B cell (primary cell): Measurements from ENCODE around the gene ASPRV1. TPM values are rescaled to one million over a fixed set of nuclear protein-coding genes. Genes with fewer than 3 reads are reported as not detected.

ENCODE experiments used
- ATAC-seq: fragments of 200-7000 bp; cut with Tn5 transposase; one replicate; pipeline ENCODE4 v1.10.0; 2021; ENCODE audit warnings: low read depth, mild to moderate bottlenecking, moderate number of reproducible peaks, moderate library complexity
- CTCF ChIA-PET: fragments of 350-600 bp; sonication (Branson Sonifier 250); formaldehyde crosslinking; loops from one replicate; lab custom pipeline; 2021; ENCODE audit warnings: antibody characterized with exemption, inconsistent platforms; lab: Charles Lee
- POLR2A ChIA-PET: fragments of 350-600 bp; sonication (Branson Sonifier 250); formaldehyde crosslinking; loops from one replicate; lab custom pipeline; 2021; ENCODE audit warnings: antibody characterized with exemption; lab: Charles Lee
- DNase-seq: peaks from one replicate; pipeline ENCODE4 v3.0.0; 2013
- H2AFZ ChIP-seq: 2 replicates; pipeline ENCODE4 v1.6.1; 2012; ENCODE audit warnings: mild to moderate bottlenecking, low read depth, low read length; ENCODE audit not compliant: insufficient read depth, poor library complexity, severe bottlenecking
- H3K27ac ChIP-seq, 2 donors: 1 replicate in 1 of 2; 2 replicates in 1 of 2; pipeline ENCODE4 v1.5.1; 2012 to 2013; ENCODE audit warnings: low read length in 2 of 2, mild to moderate bottlenecking in 2 of 2, moderate library complexity in 1 of 2
- H3K27me3 ChIP-seq, 4 experiments: fragments of 200-600 bp in 1 of 4; sonication (generic) in 1 of 4; replicated peaks in 1 of 4; 1 replicate in 2 of 4; 2 replicates in 2 of 4; pipeline versions ENCODE4 v1.6.1 to v1.7.0; 2013 to 2016; ENCODE audit warnings: low read length in 3 of 4, mild to moderate bottlenecking in 2 of 4, mixed read lengths in 1 of 4, moderate library complexity in 1 of 4; ENCODE audit not compliant: insufficient read depth in 4 of 4, control insufficient read depth in 3 of 4; ENCODE audit errors: control extremely low read depth in 1 of 4
- H3K36me3 ChIP-seq, 2 experiments: replicated peaks in 1 of 2; 1 replicate in 1 of 2; 2 replicates in 1 of 2; pipeline versions ENCODE4 v1.6.1 to v1.7.1; 2013; ENCODE audit warnings: low read length in 1 of 2; ENCODE audit not compliant: insufficient read depth in 2 of 2, control insufficient read depth in 1 of 2; ENCODE audit errors: control extremely low read depth in 1 of 2, extremely low read depth in 1 of 2
- H3K4me1 ChIP-seq, 2 donors: fragments of 200-600 bp in 1 of 2; sonication (generic) in 1 of 2; 1 replicate in 1 of 2; 2 replicates in 1 of 2; pipeline versions ENCODE4 v1.5.1 to v1.6.1; 2013 to 2017; ENCODE audit warnings: low read length in 2 of 2; ENCODE audit not compliant: control insufficient read depth in 2 of 2, insufficient read depth in 2 of 2
- H3K4me2 ChIP-seq: replicated peaks from 2 replicates; pipeline ENCODE3; 2012; ENCODE audit warnings: mild to moderate bottlenecking, low read depth, low read length; ENCODE audit not compliant: poor library complexity, severe bottlenecking
- H3K4me3 ChIP-seq, 5 experiments: fragments of 200-600 bp in 1 of 5; sonication (generic) in 1 of 5; 1 replicate in 3 of 5; 2 replicates in 2 of 5; pipeline versions ENCODE4 v1.5.1 to v1.7.0; 2011 to 2016; ENCODE audit warnings: low read length in 4 of 5, mild to moderate bottlenecking in 4 of 5, low read depth in 2 of 5, control low read depth in 1 of 5, moderate library complexity in 1 of 5; ENCODE audit not compliant: insufficient read depth in 1 of 5; ENCODE audit errors: control extremely low read depth in 1 of 5, extremely low read depth in 1 of 5
- H3K79me2 ChIP-seq: fragments of 200-600 bp; sonication (generic); one replicate; pipeline ENCODE4 v1.6.0; 2016; ENCODE audit warnings: low read length; ENCODE audit not compliant: control insufficient read depth, insufficient read depth
- H3K9ac ChIP-seq: fragments of 200-600 bp; sonication (generic); 2 replicates; pipeline ENCODE4 v1.6.1; 2017; ENCODE audit warnings: mild to moderate bottlenecking, low read length, moderate library complexity
- H3K9me3 ChIP-seq, 3 donors: one replicate each; pipeline versions ENCODE4 v1.6.1 to v1.7.1; 2013; ENCODE audit warnings: low read length in 2 of 3; ENCODE audit not compliant: control insufficient read depth in 2 of 3, insufficient read depth in 1 of 3; ENCODE audit errors: control extremely low read depth in 1 of 3
- H4K20me1 ChIP-seq: 2 replicates; pipeline ENCODE4 v1.6.0; 2012; ENCODE audit warnings: mild to moderate bottlenecking, low read length; ENCODE audit not compliant: insufficient read depth, control insufficient read depth, poor library complexity, severe bottlenecking
- H3K27ac Mint-ChIP-seq: one replicate; pipeline ENCODE4 v1.8.0; 2021; ENCODE audit warnings: mixed read lengths
- H3K27me3 Mint-ChIP-seq: one replicate; pipeline ENCODE4 v1.8.0; 2021; ENCODE audit warnings: mixed read lengths
- H3K4me1 Mint-ChIP-seq: one replicate; pipeline ENCODE4 v1.8.0; 2021; ENCODE audit warnings: mixed read lengths
- H3K4me3 Mint-ChIP-seq: one replicate; pipeline ENCODE4 v1.8.0; 2021; ENCODE audit warnings: mixed read lengths
- H3K9me3 Mint-ChIP-seq: one replicate; pipeline ENCODE4 v1.8.0; 2022; ENCODE audit warnings: mixed read lengths; ENCODE audit not compliant: insufficient read depth
- EZH2 ChIP-seq: IDR thresholded peaks from 2 replicates; pipeline ENCODE4 v1.6.1; 2012; ENCODE audit warnings: borderline replicate concordance, low read depth, mild to moderate bottlenecking, moderate library complexity, low read length; ENCODE audit not compliant: insufficient read depth, poor library complexity, severe bottlenecking
- WGBS: methylation state at CpG from one replicate; pipeline ENCODE4 v1.1.5; 2013; ENCODE audit warnings: missing lambda C conversion rate; ENCODE audit not compliant: insufficient coverage; 5-methylcytosine and 5-hydroxymethylcytosine counted together
- intact Hi-C: fragments of 100-400 bp; cut with micrococcal nuclease; formaldehyde crosslinking; loops from one replicate; pipeline ENCODE4 v1.10.0; 2022
- polyA plus RNA-seq: library from polyadenylated mRNA; depleted of rRNA; stranded (reverse); fragments of >200 nt; gene quantifications from 2 replicates; pipeline ENCODE4 v1.2.3, GENCODE V29; 2012
- total RNA-seq, 2 donors: library from RNA; stranded (reverse); fragments of 120-200 nt in 1 of 2; gene quantifications; 1 replicate in 1 of 2; 2 replicates in 1 of 2; pipeline versions ENCODE4 v1.2.3 to v1.2.4, GENCODE V29; 2013 to 2022
- TF ChIP-seq, protein P1 (sequence below): fragments of 200-600 bp; IDR thresholded peaks from one replicate; pipeline ENCODE4 v1.8.0; 2022; ENCODE audit warnings: antibody characterized with exemption, mild to moderate bottlenecking

ASPRV1 gene
- total and polyA plus RNA-seq, 2 donors (not counting 1 experiment from before 2014, with no cell fraction given), result 1.1 TPM

DNA sequence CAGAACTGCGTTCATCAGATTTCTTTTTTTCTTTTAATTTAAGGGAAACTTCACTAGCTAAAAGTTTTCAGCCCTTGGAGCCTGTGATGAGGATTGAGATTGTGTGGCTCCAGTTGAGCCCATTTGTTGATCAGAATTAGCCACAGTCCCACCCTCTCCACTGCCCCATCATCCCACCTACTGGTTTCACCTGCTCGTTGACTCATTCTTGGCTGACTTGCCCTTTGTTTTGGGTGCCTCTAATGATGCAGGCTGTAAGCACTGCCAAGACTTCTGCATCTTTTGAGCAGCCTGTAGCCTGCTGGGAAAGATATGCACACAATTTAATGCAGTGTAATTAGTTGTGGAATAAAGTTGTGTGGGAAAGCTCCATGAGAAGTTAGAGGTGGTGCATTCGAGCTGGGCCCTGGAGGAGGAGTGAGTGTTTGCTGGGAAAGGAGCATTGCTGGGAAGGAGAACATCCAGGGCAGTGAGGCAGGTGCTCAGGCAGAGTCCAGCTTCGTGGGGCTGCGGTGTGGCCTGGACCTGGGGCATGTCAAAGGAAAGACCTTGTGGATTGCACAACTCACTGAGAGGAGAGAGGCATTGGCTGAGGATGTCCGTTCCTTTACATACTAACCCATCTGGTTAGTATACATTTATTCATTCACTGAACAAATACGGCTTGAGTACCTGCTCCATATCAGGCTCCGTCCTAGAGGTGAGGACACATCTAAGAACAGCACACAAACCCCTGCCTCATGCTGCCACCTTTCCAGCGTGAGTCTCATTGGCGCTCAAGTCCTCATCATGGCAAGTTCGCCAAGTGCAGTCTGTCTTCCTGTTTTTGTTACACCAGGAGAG, 18.2 kb downstream of the ASPRV1 start:
- no peak overlapping the region for H3K27ac ChIP-seq
- no peak overlapping the region for H3K4me3 ChIP-seq
- H4K20me1 ChIP-seq, result no peaks in the 10 kb centered on the region
- H3K9ac ChIP-seq, result no peak overlapping the region
- H3K4me2 ChIP-seq, result no peak overlapping the region
- H2AFZ ChIP-seq, result no peak overlapping the region
- peaks cover 0 to 31% of the 10 kb centered on the region in 2 experiments for H3K36me3 ChIP-seq
- intact Hi-C loops, result no loop called here
- WGBS, result 90% methylated on average over 7 of the region's 11 CpGs
- Mint-ChIP-seq H3K9me3 (no peaks in the 10 kb centered on the region), H3K27ac (no peak overlapping the region), H3K4me1 (peaks cover 7% of the 10 kb centered on the region), H3K4me3 (no peak overlapping the region), H3K27me3 (no peaks in the 10 kb centered on the region)
- DNase-seq (no peak), ATAC-seq (no peak)
- H3K79me2 ChIP-seq, result no peaks in the 10 kb centered on the region
- POLR2A ChIA-PET, result no interaction called here
- TF ChIP-seq, protein P1, sequence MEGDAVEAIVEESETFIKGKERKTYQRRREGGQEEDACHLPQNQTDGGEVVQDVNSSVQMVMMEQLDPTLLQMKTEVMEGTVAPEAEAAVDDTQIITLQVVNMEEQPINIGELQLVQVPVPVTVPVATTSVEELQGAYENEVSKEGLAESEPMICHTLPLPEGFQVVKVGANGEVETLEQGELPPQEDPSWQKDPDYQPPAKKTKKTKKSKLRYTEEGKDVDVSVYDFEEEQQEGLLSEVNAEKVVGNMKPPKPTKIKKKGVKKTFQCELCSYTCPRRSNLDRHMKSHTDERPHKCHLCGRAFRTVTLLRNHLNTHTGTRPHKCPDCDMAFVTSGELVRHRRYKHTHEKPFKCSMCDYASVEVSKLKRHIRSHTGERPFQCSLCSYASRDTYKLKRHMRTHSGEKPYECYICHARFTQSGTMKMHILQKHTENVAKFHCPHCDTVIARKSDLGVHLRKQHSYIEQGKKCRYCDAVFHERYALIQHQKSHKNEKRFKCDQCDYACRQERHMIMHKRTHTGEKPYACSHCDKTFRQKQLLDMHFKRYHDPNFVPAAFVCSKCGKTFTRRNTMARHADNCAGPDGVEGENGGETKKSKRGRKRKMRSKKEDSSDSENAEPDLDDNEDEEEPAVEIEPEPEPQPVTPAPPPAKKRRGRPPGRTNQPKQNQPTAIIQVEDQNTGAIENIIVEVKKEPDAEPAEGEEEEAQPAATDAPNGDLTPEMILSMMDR, result no peak
- TF ChIP-seq EZH2, result no peak
- H3K9me3 ChIP-seq, result no peaks in the 10 kb centered on the region
- no peaks in the 10 kb centered on the region for H3K27me3 ChIP-seq
- H3K4me1 ChIP-seq, result peaks cover 0 to 8% of the 10 kb centered on the region in 2 donors
- CTCF ChIA-PET, result interaction anchor here (0.9 kb wide), 1 partner anchor 9 kb away, joined by 3 read pairs; no protein-coding TSS in a partner anchor

DNA sequence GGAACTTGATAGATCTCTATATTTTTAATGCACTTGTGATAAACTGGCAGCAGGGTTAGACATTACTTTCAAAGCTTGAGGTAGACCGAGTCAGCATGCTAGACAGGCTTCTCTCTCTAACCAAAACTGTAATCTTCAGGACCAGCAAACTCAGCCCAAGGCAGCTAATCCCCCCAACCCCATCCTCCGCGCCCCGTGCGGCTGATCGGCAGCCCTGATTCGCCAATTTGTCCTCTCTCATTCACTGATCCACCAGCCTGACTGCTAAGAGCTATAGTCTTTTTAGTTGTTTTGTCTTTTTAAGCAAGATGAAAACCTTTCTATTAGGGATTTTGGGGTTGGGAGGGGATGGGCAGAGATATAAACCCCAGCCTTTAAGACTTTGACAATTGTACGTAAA, 20.7 kb downstream of the ASPRV1 start:
- no peak overlapping the region for H3K27ac ChIP-seq
- H3K9ac ChIP-seq, result no peak overlapping the region
- no peak overlapping the region for H2AFZ ChIP-seq
- no peaks in the 10 kb centered on the region for H3K9me3 ChIP-seq
- no peaks in the 10 kb centered on the region for H3K4me1 ChIP-seq
- Mint-ChIP-seq H3K27me3 (no peaks in the 10 kb centered on the region), H3K4me1 (no peaks in the 10 kb centered on the region), H3K9me3 (no peaks in the 10 kb centered on the region), H3K4me3 (no peak overlapping the region), H3K27ac (no peak overlapping the region)
- H3K4me3 ChIP-seq, result no peak overlapping the region
- H3K4me2 ChIP-seq, result no peak overlapping the region
- no peaks in the 10 kb centered on the region for H3K79me2 ChIP-seq
- WGBS, result 100% methylated on average over 1 of the region's 8 CpGs
- POLR2A ChIA-PET, result no interaction called here
- ATAC-seq (no peak), DNase-seq (no peak)
- TF ChIP-seq, protein P1, result no peak
- no peak for TF ChIP-seq EZH2
- H3K27me3 ChIP-seq, result no peaks in the 10 kb centered on the region
- H3K36me3 ChIP-seq, result peaks cover 4 to 54% of the 10 kb centered on the region in 2 experiments
- no peaks in the 10 kb centered on the region for H4K20me1 ChIP-seq
- intact Hi-C loops, result no loop called here
- CTCF ChIA-PET, result no interaction called here
